Fibroblast of mammary gland (primary cell): Measurements from ENCODE around the gene NFE2L1.
A peak's percentile ranks its signal among the peaks of the same experiment; 100 is the strongest.

Experiments used
- DNase-seq: peaks from one replicate; pipeline ENCODE4 v3.0.0-alpha.2; 2010; ENCODE audit warnings: low read depth
- H3K4me3 ChIP-seq: 2 replicates; pipeline ENCODE4 v1.5.1; 2011; ENCODE audit warnings: low read depth, mild to moderate bottlenecking, low read length, moderate library complexity; ENCODE audit not compliant: control insufficient read depth
- TF ChIP-seq, protein P1 (sequence below): conservative IDR thresholded peaks from 2 replicates; pipeline ENCODE4 v1.5.1; 2011; ENCODE audit warnings: low read depth, low read length, inconsistent platforms; ENCODE audit not compliant: control insufficient read depth, insufficient read depth

NFE2L1 gene

GRCh38 chr17:48003417-48004151 is 44.6 kb upstream of the NFE2L1 start:
- DNase-seq, result no peak
- TF ChIP-seq, protein P1, sequence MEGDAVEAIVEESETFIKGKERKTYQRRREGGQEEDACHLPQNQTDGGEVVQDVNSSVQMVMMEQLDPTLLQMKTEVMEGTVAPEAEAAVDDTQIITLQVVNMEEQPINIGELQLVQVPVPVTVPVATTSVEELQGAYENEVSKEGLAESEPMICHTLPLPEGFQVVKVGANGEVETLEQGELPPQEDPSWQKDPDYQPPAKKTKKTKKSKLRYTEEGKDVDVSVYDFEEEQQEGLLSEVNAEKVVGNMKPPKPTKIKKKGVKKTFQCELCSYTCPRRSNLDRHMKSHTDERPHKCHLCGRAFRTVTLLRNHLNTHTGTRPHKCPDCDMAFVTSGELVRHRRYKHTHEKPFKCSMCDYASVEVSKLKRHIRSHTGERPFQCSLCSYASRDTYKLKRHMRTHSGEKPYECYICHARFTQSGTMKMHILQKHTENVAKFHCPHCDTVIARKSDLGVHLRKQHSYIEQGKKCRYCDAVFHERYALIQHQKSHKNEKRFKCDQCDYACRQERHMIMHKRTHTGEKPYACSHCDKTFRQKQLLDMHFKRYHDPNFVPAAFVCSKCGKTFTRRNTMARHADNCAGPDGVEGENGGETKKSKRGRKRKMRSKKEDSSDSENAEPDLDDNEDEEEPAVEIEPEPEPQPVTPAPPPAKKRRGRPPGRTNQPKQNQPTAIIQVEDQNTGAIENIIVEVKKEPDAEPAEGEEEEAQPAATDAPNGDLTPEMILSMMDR, result no peak
- no peak overlapping the region for H3K4me3 ChIP-seq

GRCh38 chr17:48004983-48005382 is 43.2 kb upstream of the NFE2L1 start:
- TF ChIP-seq, protein P1, result no peak
- DNase-seq, result no peak

DNA sequence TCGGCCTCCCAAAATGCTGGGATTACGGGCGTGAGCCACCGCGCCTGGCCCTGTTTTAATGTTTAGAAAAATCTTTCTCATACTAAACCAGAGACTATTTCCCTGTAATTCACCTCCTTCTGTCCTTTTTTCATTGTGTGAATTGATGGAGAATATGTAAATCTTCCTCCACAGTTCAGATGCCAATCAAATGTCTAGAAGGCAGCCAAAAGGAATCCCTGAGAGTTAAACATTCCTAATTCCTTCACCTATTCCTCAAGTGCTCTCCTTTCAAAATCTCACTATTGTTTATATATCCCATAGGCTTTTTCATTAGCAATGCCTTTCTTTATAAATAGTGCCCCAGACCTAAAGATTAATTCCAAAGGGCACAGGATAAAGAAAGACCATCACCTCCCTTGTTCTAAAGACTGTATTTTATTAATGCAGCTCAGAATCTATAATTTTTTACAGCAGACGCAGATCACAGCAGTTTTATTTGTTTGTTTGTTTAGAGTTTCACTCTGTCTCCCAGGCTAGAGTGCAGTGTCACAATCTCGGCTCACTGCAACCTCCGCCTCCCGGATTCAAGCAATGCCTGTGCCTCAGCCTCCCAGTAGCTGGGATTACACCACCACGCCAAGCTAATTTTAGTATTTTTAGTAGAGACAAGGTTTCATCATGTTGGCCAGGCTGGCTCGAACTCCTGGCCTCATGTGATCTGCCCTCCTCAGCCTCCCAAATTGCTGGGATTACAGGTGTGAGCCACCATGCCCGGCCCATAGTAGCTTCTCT is 41.0 kb upstream of the NFE2L1 start:
- no peak for DNase-seq
- no peak overlapping the region for H3K4me3 ChIP-seq
- TF ChIP-seq, protein P1, result no peak

More at GRCh38 chr17:48004983-48005382, 43.2 kb upstream of the NFE2L1 start:
- no peak overlapping the region for H3K4me3 ChIP-seq

DNA sequence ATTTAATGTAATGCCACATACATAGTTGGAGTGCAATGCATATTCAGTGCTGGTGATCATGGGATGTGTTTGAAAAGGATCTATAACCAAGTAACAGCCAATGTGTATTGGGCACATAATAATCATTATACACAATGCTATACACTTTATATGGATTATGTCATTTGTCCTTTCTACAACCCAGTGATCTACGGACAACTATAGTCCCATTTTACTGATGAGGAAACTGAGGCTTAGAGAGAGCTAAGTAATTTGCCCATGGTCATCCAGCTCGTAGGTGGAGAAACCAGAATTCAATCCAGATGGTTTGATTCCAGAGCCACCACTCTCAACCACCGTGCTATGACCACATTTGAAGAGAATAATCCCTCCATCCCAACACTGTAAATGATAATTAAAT is 38.0 kb upstream of the NFE2L1 start:
- TF ChIP-seq, protein P1, result no peak
- no peak for DNase-seq
- H3K4me3 ChIP-seq, result no peak overlapping the region

DNA sequence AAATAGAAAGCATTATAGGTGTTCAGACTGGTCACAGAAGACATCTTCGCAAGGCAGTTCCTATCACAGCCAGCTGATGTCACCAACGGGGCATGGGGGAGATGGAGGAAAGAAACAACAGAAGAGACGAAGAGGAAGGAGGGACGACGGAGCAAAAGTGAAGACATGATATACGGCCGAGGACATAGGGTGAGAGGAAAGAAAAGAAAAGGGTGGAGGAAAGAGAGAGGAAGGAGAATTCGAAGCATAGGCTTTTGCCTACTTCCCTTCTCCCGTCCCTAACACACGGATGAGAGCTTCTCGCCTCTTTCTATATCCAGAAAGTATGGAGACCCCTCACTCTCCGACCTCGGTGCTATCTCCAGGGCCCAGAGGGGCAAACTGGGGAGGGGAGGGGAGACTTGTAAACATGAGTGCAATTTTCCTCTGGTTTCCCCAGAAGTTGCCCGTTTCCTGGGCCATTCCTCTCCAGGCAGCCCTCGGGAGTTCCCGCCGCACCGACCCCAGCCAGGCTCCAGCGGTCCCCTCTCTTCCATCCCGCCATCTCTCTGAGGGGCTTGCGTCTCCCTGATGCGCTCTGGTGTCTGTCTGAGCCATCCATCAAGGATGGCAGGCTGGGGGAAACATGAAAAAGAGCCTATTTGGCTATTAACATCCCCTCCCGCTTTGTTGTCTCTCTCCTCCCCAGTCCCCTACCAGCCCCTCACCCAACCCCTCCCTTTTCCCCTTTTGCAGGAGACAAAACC is 36.6 kb upstream of the NFE2L1 start:
- DNase-seq, result peak; percentile 48
- peak overlapping the region; percentile 19 for H3K4me3 ChIP-seq
- TF ChIP-seq, protein P1, result peak; percentile 55

DNA sequence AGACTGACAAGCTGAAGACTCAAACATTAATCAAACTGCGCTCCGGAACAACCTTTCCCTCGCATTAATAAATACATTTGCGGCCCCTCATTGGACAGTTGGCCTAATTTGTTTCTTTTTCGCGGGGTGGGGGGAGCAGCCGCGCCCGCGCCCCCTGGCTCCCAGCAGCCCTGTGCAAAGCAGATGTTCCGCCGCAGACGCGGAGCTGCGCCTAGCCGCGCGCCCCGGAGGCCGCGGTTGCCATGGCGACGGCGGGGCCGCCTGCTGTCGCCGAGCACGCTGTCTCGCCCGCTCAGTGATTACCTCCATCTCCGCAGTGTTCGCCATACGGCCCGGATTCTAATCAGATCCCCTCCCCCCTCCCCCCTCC is 36.0 kb upstream of the NFE2L1 start:
- H3K4me3 ChIP-seq, result peak overlapping the region; percentile 19
- TF ChIP-seq, protein P1, result no peak
- DNase-seq, result no peak
